CD4-positive, CD25-positive, alpha-beta regulatory T cell (primary cell): ENCODE data around the gene PPP2R5C. TPM values are rescaled to one million over a fixed set of nuclear protein-coding genes. Genes with fewer than 3 reads are reported as not detected.

Experiments used
- ATAC-seq, 2 donors: fragments of 150-1000 bp; cut with Tn5 transposase; one replicate each; pipeline ENCODE4 v1.10.0; 2021; ENCODE audit warnings: low read depth in 2 of 2, moderate number of reproducible peaks in 2 of 2, moderate library complexity in 1 of 2
- DNase-seq, 3 donors: peaks; one replicate each; pipeline versions ENCODE4 v3.0.0 to v3.0.0-alpha.2; 2012 to 2022; ENCODE audit warnings: mixed read lengths in 1 of 3
- H3K27ac ChIP-seq: one replicate; pipeline ENCODE4 v1.7.0; 2013; ENCODE audit warnings: mild to moderate bottlenecking, low read length; ENCODE audit not compliant: insufficient read depth, poor library complexity, severe bottlenecking
- H3K27me3 ChIP-seq: one replicate; pipeline ENCODE4 v1.7.0; 2013; ENCODE audit warnings: low read length; ENCODE audit not compliant: control insufficient read depth, insufficient read depth
- H3K36me3 ChIP-seq: one replicate; pipeline ENCODE4 v1.7.0; 2013; ENCODE audit warnings: mild to moderate bottlenecking, low read length, moderate library complexity; ENCODE audit not compliant: control insufficient read depth, insufficient read depth
- H3K4me1 ChIP-seq: 2 replicates; pipeline ENCODE4 v1.7.0; 2013; ENCODE audit warnings: mild to moderate bottlenecking, low read length; ENCODE audit not compliant: insufficient read depth, control insufficient read depth, poor library complexity, severe bottlenecking
- H3K4me3 ChIP-seq: one replicate; pipeline ENCODE4 v1.7.0; 2013; ENCODE audit warnings: low read depth, mild to moderate bottlenecking, low read length, moderate library complexity
- H3K9me3 ChIP-seq, 2 experiments: 1 replicate in 1 of 2; 2 replicates in 1 of 2; pipeline ENCODE4 v1.7.0; 2013; ENCODE audit warnings: low read length in 2 of 2, mild to moderate bottlenecking in 1 of 2, moderate library complexity in 1 of 2; ENCODE audit not compliant: control insufficient read depth in 2 of 2
- H3K27ac Mint-ChIP-seq, 3 donors: one replicate each; pipeline ENCODE4 v1.8.0; 2020 to 2022; ENCODE audit warnings: mild to moderate bottlenecking in 3 of 3, mixed read lengths in 3 of 3, moderate library complexity in 2 of 3
- H3K27me3 Mint-ChIP-seq: one replicate; pipeline ENCODE4 v1.8.0; 2022; ENCODE audit warnings: mild to moderate bottlenecking, mixed read lengths
- H3K36me3 Mint-ChIP-seq: one replicate; pipeline ENCODE4 v1.8.0; 2020; ENCODE audit warnings: mixed read lengths
- H3K4me1 Mint-ChIP-seq, 4 donors: one replicate each; pipeline ENCODE4 v1.8.0; 2020 to 2022; ENCODE audit warnings: mixed read lengths in 4 of 4, mild to moderate bottlenecking in 1 of 4
- H3K4me3 Mint-ChIP-seq, 4 donors: one replicate each; pipeline ENCODE4 v1.8.0; 2020 to 2022; ENCODE audit warnings: mild to moderate bottlenecking in 4 of 4, mixed read lengths in 4 of 4, moderate library complexity in 3 of 4
- H3K9me3 Mint-ChIP-seq, 7 donors: one replicate each; pipeline ENCODE4 v1.8.0; 2020 to 2022; ENCODE audit warnings: mixed read lengths in 7 of 7, mild to moderate bottlenecking in 3 of 7, moderate library complexity in 2 of 7
- polyA plus RNA-seq, 4 donors: library from polyadenylated mRNA; unstranded; fragments of 300-500 nt; fragmentation: Illumina TruSeq; gene quantifications; one replicate each; pipeline ENCODE4 v1.2.3, GENCODE V29; 2021
- total RNA-seq: library from RNA; stranded (reverse); gene quantifications from one replicate; pipeline ENCODE4 v1.2.3, GENCODE V29; 2022

The PPP2R5C gene
- total and polyA plus RNA-seq, 5 donors from 2014 or later, result 244 to 650 (median 282) TPM

- peaks cover 56% of the 10 kb centered on the region for H3K4me1 ChIP-seq
- H3K9me3 ChIP-seq, result no peaks in the 10 kb centered on the region
- no peak for DNase-seq
- peak overlapping the region; percentile 91 for H3K27ac ChIP-seq
- H3K36me3 ChIP-seq, result peaks cover 40% of the 10 kb centered on the region
- H3K4me1 Mint-ChIP-seq, result peaks cover 21 to 89% (median 58%) of the 10 kb centered on the region in 4 donors
- no peak for ATAC-seq
- peak overlapping the region; percentile 88 to 96 (median 94) for H3K27ac Mint-ChIP-seq
- peak overlapping the region in 2 of 4 donors; percentile 31 to 58 for H3K4me3 Mint-ChIP-seq
- no peaks in the 10 kb centered on the region for H3K27me3 ChIP-seq
- H3K36me3 Mint-ChIP-seq, result peaks cover 25% of the 10 kb centered on the region
- no peaks in the 10 kb centered on the region for H3K9me3 Mint-ChIP-seq
- H3K4me3 ChIP-seq, result peak overlapping the region; percentile 24
- no peaks in the 10 kb centered on the region for H3K27me3 Mint-ChIP-seq
Observed at GRCh38 chr14:101878211-101878821, 116.8 kb downstream of the PPP2R5C start.

GRCh38 chr14:101878822-101879528 lies 117.5 kb downstream of the PPP2R5C start:
- peak overlapping the region; percentile 91 for H3K27ac ChIP-seq
- H3K4me3 ChIP-seq, result no peak overlapping the region
- Mint-ChIP-seq H3K27me3 (no peaks in the 10 kb centered on the region), H3K36me3 (peaks cover 25% of the 10 kb centered on the region), H3K9me3 (no peaks in the 10 kb centered on the region), H3K4me3 (peak overlapping the region in 2 of 4 donors; percentile 7 to 33), H3K4me1 (peaks cover 22 to 85% (median 53%) of the 10 kb centered on the region in 4 donors), H3K27ac (peak overlapping the region; percentile 88 to 97 (median 94))
- no peaks in the 10 kb centered on the region for H3K9me3 ChIP-seq
- peaks cover 56% of the 10 kb centered on the region for H3K4me1 ChIP-seq
- H3K36me3 ChIP-seq, result peaks cover 46% of the 10 kb centered on the region
- H3K27me3 ChIP-seq, result no peaks in the 10 kb centered on the region
- DNase-seq, result peak in 1 of 3 donors; percentile 37
- no peak for ATAC-seq

- peaks cover 50% of the 10 kb centered on the region for H3K4me1 ChIP-seq
- H3K4me3 Mint-ChIP-seq, result peak overlapping the region in 1 of 4 donors; percentile 31
- no peak overlapping the region for H3K4me3 ChIP-seq
- no peaks in the 10 kb centered on the region for H3K9me3 Mint-ChIP-seq
- no peaks in the 10 kb centered on the region for H3K27me3 ChIP-seq
- H3K27ac Mint-ChIP-seq, result peak overlapping the region; percentile 87 to 89 (median 88)
- peaks cover 19 to 81% (median 49%) of the 10 kb centered on the region in 4 donors for H3K4me1 Mint-ChIP-seq
- peaks cover 28% of the 10 kb centered on the region for H3K36me3 Mint-ChIP-seq
- DNase-seq, result no peak
- no peaks in the 10 kb centered on the region for H3K27me3 Mint-ChIP-seq
- H3K36me3 ChIP-seq, result peaks cover 53% of the 10 kb centered on the region
- ATAC-seq, result no peak
- peak overlapping the region; percentile 91 for H3K27ac ChIP-seq
- no peaks in the 10 kb centered on the region for H3K9me3 ChIP-seq
Observed at GRCh38 chr14:101879529-101880336, 118.2 kb downstream of the PPP2R5C start.

- Mint-ChIP-seq H3K27ac (peak overlapping the region in 2 of 3 donors; percentile 6 to 76), H3K9me3 (no peaks in the 10 kb centered on the region), H3K4me3 (no peak overlapping the region), H3K4me1 (peaks cover 6 to 64% (median 34%) of the 10 kb centered on the region in 4 donors), H3K27me3 (no peaks in the 10 kb centered on the region), H3K36me3 (peaks cover 39% of the 10 kb centered on the region)
- DNase-seq (no peak), ATAC-seq (no peak)
- H3K36me3 ChIP-seq, result peaks cover 68% of the 10 kb centered on the region
- H3K4me3 ChIP-seq, result no peak overlapping the region
- H3K27me3 ChIP-seq, result no peaks in the 10 kb centered on the region
- H3K4me1 ChIP-seq, result peaks cover 35% of the 10 kb centered on the region
- no peak overlapping the region for H3K27ac ChIP-seq
- H3K9me3 ChIP-seq, result peaks cover 0 to 3% of the 10 kb centered on the region in 2 experiments
Observed at GRCh38 chr14:101881426-101881825, 119.9 kb downstream of the PPP2R5C start.

GRCh38 chr14:101882141-101882935 lies 120.8 kb downstream of the PPP2R5C start:
- no peak for ATAC-seq
- H3K27ac Mint-ChIP-seq, result peak overlapping the region in 1 of 3 donors; percentile 76
- peaks cover 76% of the 10 kb centered on the region for H3K36me3 ChIP-seq
- no peaks in the 10 kb centered on the region for H3K9me3 Mint-ChIP-seq
- H3K4me3 Mint-ChIP-seq, result no peak overlapping the region
- H3K27me3 ChIP-seq, result no peaks in the 10 kb centered on the region
- peaks cover 43% of the 10 kb centered on the region for H3K36me3 Mint-ChIP-seq
- no peaks in the 10 kb centered on the region for H3K27me3 Mint-ChIP-seq
- peaks cover 4 to 56% (median 28%) of the 10 kb centered on the region in 4 donors for H3K4me1 Mint-ChIP-seq
- peaks cover 25% of the 10 kb centered on the region for H3K4me1 ChIP-seq
- no peak for DNase-seq
- H3K4me3 ChIP-seq, result no peak overlapping the region
- H3K27ac ChIP-seq, result no peak overlapping the region
- H3K9me3 ChIP-seq, result peaks cover 0 to 3% of the 10 kb centered on the region in 2 experiments

GRCh38 chr14:101884089-101884933 lies 122.8 kb downstream of the PPP2R5C start:
- no peaks in the 10 kb centered on the region for H3K9me3 Mint-ChIP-seq
- peaks cover 82% of the 10 kb centered on the region for H3K36me3 ChIP-seq
- H3K4me3 ChIP-seq, result no peak overlapping the region
- DNase-seq, result no peak
- peaks cover 45% of the 10 kb centered on the region for H3K36me3 Mint-ChIP-seq
- no peak overlapping the region for H3K4me3 Mint-ChIP-seq
- H3K4me1 Mint-ChIP-seq, result peaks cover 4 to 36% (median 11%) of the 10 kb centered on the region in 4 donors
- peak overlapping the region; percentile 58 to 76 (median 60) for H3K27ac Mint-ChIP-seq
- peaks cover 6% of the 10 kb centered on the region for H3K4me1 ChIP-seq
- no peak overlapping the region for H3K27ac ChIP-seq
- ATAC-seq, result no peak
- H3K27me3 ChIP-seq, result no peaks in the 10 kb centered on the region
- no peaks in the 10 kb centered on the region for H3K27me3 Mint-ChIP-seq
- peaks cover 0 to 3% of the 10 kb centered on the region in 2 experiments for H3K9me3 ChIP-seq
